ENCODE measurements around the gene YPEL2. TPM values are rescaled to one million over a fixed set of nuclear protein-coding genes. Genes with fewer than 3 reads are reported as not detected.

YPEL2 gene
- total RNA-seq, 5 donors from 2014 or later (not counting 1 experiment from before 2014, with no cell fraction given), result 29.7 to 58.5 (median 52.0) TPM

DNA sequence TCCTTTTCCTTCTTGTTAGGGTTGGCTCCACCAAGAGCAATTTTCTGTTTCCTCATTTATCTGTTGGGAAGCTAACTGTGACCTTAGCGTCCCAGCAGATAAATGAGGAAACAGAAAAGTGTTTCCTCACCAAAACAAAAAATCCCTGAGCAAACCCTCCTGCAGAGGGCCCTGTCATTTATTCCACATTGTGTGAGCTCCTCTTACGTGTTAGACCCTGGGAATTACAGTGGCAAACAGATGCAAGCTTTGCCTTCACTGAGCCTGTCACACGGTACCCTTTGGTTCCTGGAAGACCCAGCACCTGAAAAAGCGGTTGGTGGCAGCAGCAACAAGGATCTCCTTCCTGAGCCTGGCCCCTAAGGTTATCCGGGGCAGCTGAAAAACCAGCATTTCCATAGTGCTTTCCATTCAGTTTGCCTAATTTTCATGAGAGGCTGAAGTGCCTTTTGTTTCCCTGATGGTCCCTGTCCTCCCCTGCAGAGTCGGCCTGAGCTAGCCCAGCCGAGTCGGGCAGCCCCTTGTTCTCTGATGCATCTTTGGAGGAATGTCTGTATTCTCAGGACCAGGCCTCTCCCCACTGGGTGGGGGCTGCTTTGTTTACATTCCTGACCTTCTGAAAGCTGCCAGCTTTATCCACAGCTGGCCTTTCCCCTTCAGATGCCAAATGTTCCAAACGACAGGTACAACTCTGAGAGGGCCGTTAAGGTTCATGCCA lies 34.7 kb downstream of the YPEL2 start:
- whole genome bisulfite sequencing (ENCODE audit: insufficient coverage), result 73% methylated on average over 5 of the region's 10 CpGs
- DNase-seq (no peak), ATAC-seq (replicated peaks in 1 of 4) (no peak)
- Histone ChIP-seq H3K4me1 (ENCODE audit: control insufficient read depth in 1 of 2, extremely low read depth in 1 of 2, insufficient read depth in 2 of 2, low read length in 2 of 2) (peaks cover 42 to 73% of the 10 kb centered on the region in 2 experiments), H3K27me3 (replicated peaks in 1 of 2; ENCODE audit: control insufficient read depth in 2 of 2, extremely low read depth in 1 of 2, insufficient read depth in 2 of 2, low read length in 1 of 2) (no peaks in the 10 kb centered on the region), H3K36me3 (ENCODE audit: control insufficient read depth in 2 of 2, extremely low read depth in 1 of 2, insufficient read depth in 1 of 2, low read length in 1 of 2) (peaks cover 0 to 3% of the 10 kb centered on the region in 2 donors), H3K4me3 (ENCODE audit: control insufficient read depth in 1 of 2, extremely low read depth in 1 of 2, low read length in 1 of 2) (peak overlapping the region in 1 of 2 donors; percentile 0), H3K9me3 (no peaks in the 10 kb centered on the region), H3K27ac (ENCODE audit: low read length) (peak overlapping the region; percentile 80)
- POLR2A ChIA-PET, result no interaction called here
- H3K4me3 Mint-ChIP-seq, result peak overlapping the region in 2 of 3 donors; percentile 6 to 63
- H3K27ac Mint-ChIP-seq, result peak overlapping the region; percentile 95 to 97
- peaks cover 77 to 87% (median 85%) of the 10 kb centered on the region in 3 donors for H3K4me1 Mint-ChIP-seq
- no peaks in the 10 kb centered on the region for H3K9me3 Mint-ChIP-seq
- CTCF ChIA-PET, result interaction anchor here in 1 of 2 donors (0.6 to 1.3 kb wide), 5 partner anchors 17 to 916 kb away, joined by 3 to 6 read pairs (median 3); no protein-coding TSS in a partner anchor
- H3K27me3 Mint-ChIP-seq, result no peaks in the 10 kb centered on the region
- H3K36me3 Mint-ChIP-seq, result peaks cover 12% of the 10 kb centered on the region

- H3K9me3 ChIP-seq, result no peaks in the 10 kb centered on the region
- ChIA-PET CTCF (interaction anchor here in 1 of 2 donors (0.6 kb wide), 1 partner anchor 18 kb away, joined by 3 read pairs; no protein-coding TSS in a partner anchor), POLR2A (no interaction called here)
- peaks cover 0 to 3% of the 10 kb centered on the region in 2 donors for H3K36me3 ChIP-seq (ENCODE audit: control insufficient read depth in 2 of 2, extremely low read depth in 1 of 2, insufficient read depth in 1 of 2, low read length in 1 of 2)
- H3K27ac Mint-ChIP-seq, result peak overlapping the region; percentile 95 to 97
- ATAC-seq (replicated peaks in 1 of 4), result no peak
- H3K4me3 ChIP-seq (ENCODE audit: control insufficient read depth in 1 of 2, extremely low read depth in 1 of 2, low read length in 1 of 2), result no peak overlapping the region
- H3K4me3 Mint-ChIP-seq, result peak overlapping the region in 1 of 3 donors; percentile 63
- H3K27me3 Mint-ChIP-seq, result no peaks in the 10 kb centered on the region
- peaks cover 77 to 87% (median 85%) of the 10 kb centered on the region in 3 donors for H3K4me1 Mint-ChIP-seq
- H3K9me3 Mint-ChIP-seq, result no peaks in the 10 kb centered on the region
- 20% methylated on average over 1 of the region's 8 CpGs for WGBS (ENCODE audit: insufficient coverage)
- H3K27me3 ChIP-seq (replicated peaks in 1 of 2; ENCODE audit: control insufficient read depth in 2 of 2, extremely low read depth in 1 of 2, insufficient read depth in 2 of 2, low read length in 1 of 2), result no peaks in the 10 kb centered on the region
- peak in 1 of 35 experiments; percentile 20 for DNase-seq
- peaks cover 38 to 72% of the 10 kb centered on the region in 2 experiments for H3K4me1 ChIP-seq (ENCODE audit: control insufficient read depth in 1 of 2, extremely low read depth in 1 of 2, insufficient read depth in 2 of 2, low read length in 2 of 2)
- H3K27ac ChIP-seq (ENCODE audit: low read length), result peak overlapping the region; percentile 80
- peaks cover 12% of the 10 kb centered on the region for H3K36me3 Mint-ChIP-seq
Observed at GRCh38 chr17:59366773-59367656, 35.6 kb downstream of the YPEL2 start.

DNA sequence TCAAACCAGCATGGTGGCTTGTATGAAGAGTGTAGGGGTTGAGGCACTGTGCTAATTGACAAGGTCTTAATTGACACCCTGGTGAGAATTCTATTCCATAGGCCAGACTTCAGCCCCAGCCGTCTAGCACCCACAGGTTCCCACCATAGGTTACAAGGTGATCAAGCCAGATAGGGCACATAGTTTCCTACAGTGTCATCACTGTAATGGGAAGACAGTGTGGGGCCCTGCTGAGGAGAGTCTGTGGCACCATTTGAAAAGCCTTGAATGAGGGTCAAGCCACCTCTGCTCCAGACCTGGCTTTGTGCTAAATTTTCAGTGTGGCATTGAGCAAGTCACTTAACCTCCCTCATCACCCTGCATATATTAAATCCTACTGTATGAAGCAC lies 36.2 kb downstream of the YPEL2 start:
- peaks cover 36 to 72% of the 10 kb centered on the region in 2 experiments for H3K4me1 ChIP-seq (ENCODE audit: control insufficient read depth in 1 of 2, extremely low read depth in 1 of 2, insufficient read depth in 2 of 2, low read length in 2 of 2)
- peak overlapping the region; percentile 95 to 97 for H3K27ac Mint-ChIP-seq
- no CpG with 5 or more reads among the region's 1 CpG for WGBS (ENCODE audit: insufficient coverage)

DNA sequence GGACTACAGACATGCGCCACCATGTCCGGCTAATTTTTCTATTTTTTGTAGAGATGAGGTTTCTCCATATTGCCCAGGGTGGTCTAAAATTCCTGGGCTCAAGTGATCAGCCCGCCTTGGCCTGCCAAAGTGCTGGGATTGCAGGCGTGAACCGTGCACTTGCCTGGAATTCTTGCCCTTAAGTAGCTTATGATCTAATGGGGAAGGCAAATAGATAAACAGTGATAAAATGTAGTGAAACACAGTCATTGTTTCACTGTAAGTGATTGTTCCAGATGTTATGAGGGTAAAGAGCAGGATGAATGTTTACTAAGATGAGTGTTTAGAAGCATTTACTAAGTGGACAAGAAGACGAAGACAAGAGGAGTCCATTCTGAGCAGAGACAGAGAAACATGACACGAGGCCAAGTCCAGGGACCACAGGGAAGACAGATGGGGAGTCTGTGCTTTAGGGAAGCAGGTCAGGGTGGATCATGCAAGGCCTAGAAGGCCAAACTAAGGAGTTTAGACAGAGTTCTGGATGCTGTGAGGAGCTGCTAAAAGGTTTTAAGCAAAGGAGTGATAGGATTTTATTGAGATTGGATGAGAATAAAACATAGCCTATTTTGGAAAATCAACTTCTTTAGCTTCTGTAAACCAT lies 36.9 kb downstream of the YPEL2 start:
- H3K36me3 Mint-ChIP-seq, result peaks cover 12% of the 10 kb centered on the region
- ChIA-PET POLR2A (no interaction called here), CTCF (interaction anchor here in 1 of 2 donors (2.0 kb wide), 1 partner anchor 32 kb away, joined by 5 read pairs; no protein-coding TSS in a partner anchor)
- Histone ChIP-seq H3K4me3 (ENCODE audit: control insufficient read depth in 1 of 2, extremely low read depth in 1 of 2, low read length in 1 of 2) (no peak overlapping the region), H3K27ac (ENCODE audit: low read length) (no peak overlapping the region), H3K9me3 (no peaks in the 10 kb centered on the region), H3K4me1 (ENCODE audit: control insufficient read depth in 1 of 2, extremely low read depth in 1 of 2, insufficient read depth in 2 of 2, low read length in 2 of 2) (peaks cover 32 to 72% of the 10 kb centered on the region in 2 experiments), H3K36me3 (ENCODE audit: control insufficient read depth in 2 of 2, extremely low read depth in 1 of 2, insufficient read depth in 1 of 2, low read length in 1 of 2) (peaks cover 0 to 3% of the 10 kb centered on the region in 2 donors), H3K27me3 (replicated peaks in 1 of 2; ENCODE audit: control insufficient read depth in 2 of 2, extremely low read depth in 1 of 2, insufficient read depth in 2 of 2, low read length in 1 of 2) (no peaks in the 10 kb centered on the region)
- H3K4me3 Mint-ChIP-seq, result no peak overlapping the region
- peak overlapping the region in 1 of 2 donors; percentile 97 for H3K27ac Mint-ChIP-seq
- no peak for DNase-seq
- peaks cover 79 to 90% (median 88%) of the 10 kb centered on the region in 3 donors for H3K4me1 Mint-ChIP-seq
- ATAC-seq (replicated peaks in 1 of 4), result no peak
- H3K27me3 Mint-ChIP-seq, result no peaks in the 10 kb centered on the region
- WGBS (ENCODE audit: insufficient coverage), result 98% methylated on average over 5 of the region's 7 CpGs
- H3K9me3 Mint-ChIP-seq, result no peaks in the 10 kb centered on the region

More for the DNA sequence above, 36.2 kb downstream of the YPEL2 start:
- peaks cover 0 to 3% of the 10 kb centered on the region in 2 donors for H3K36me3 ChIP-seq (ENCODE audit: control insufficient read depth in 2 of 2, extremely low read depth in 1 of 2, insufficient read depth in 1 of 2, low read length in 1 of 2)
- no peaks in the 10 kb centered on the region for H3K27me3 ChIP-seq (replicated peaks in 1 of 2; ENCODE audit: control insufficient read depth in 2 of 2, extremely low read depth in 1 of 2, insufficient read depth in 2 of 2, low read length in 1 of 2)
- no peaks in the 10 kb centered on the region for H3K9me3 ChIP-seq
- ATAC-seq (replicated peaks in 1 of 4) (no peak), DNase-seq (no peak)
- peaks cover 77 to 87% (median 85%) of the 10 kb centered on the region in 3 donors for H3K4me1 Mint-ChIP-seq
- no peak overlapping the region for H3K4me3 ChIP-seq (ENCODE audit: control insufficient read depth in 1 of 2, extremely low read depth in 1 of 2, low read length in 1 of 2)
- ChIA-PET CTCF (no interaction called here), POLR2A (no interaction called here)
- H3K27me3 Mint-ChIP-seq, result no peaks in the 10 kb centered on the region
- peak overlapping the region in 1 of 3 donors; percentile 63 for H3K4me3 Mint-ChIP-seq
- H3K9me3 Mint-ChIP-seq, result no peaks in the 10 kb centered on the region
- peaks cover 12% of the 10 kb centered on the region for H3K36me3 Mint-ChIP-seq
- H3K27ac ChIP-seq (ENCODE audit: low read length), result no peak overlapping the region

DNA sequence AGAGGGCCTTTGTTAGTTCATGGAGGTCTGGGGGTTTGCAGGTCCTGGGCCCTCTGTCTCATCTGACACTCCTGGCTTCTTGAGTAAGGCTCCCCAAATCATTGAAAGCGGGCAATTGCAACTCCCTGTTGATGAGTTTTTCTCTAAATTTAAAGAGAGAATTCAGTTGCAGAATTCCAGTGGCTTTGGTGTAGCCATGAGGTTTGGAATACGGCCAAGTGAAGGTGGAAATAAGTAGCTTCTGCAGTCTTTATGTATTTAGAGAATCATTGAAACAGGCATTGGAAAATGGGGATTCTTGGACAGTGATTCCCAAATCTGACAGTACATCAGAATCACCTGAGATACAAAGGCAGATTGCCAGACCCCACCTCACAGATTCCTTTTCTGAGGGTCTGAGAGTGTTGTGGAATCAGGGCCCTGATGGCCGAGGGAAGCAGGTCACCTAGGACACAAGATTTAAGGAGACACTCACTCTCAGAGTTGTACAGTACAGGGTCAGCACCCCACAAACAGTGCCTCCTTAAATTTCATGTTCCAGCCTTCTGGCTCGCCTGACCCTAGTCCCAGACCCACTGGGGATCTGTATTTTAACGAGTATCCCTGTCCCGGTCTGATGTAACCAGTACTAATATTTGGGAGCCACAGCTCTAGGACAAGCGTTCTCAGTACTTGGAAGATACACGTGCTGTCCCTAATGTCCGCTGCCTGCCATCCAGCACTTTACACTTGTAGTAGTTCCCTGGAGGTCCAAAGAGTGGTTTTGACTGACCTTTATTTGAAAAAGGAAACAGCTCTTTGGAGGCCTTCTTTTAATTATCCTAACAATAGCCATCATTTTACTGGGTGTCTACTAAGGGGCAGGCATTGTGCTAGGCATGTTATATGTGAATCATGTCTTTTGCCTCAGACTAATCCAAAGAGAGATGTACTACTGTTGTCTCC lies 37.8 kb downstream of the YPEL2 start:
- Histone ChIP-seq H3K27ac (ENCODE audit: low read length) (no peak overlapping the region), H3K4me3 (ENCODE audit: control insufficient read depth in 1 of 2, extremely low read depth in 1 of 2, low read length in 1 of 2) (no peak overlapping the region), H3K36me3 (ENCODE audit: control insufficient read depth in 2 of 2, extremely low read depth in 1 of 2, insufficient read depth in 1 of 2, low read length in 1 of 2) (peaks cover 0 to 3% of the 10 kb centered on the region in 2 donors), H3K27me3 (replicated peaks in 1 of 2; ENCODE audit: control insufficient read depth in 2 of 2, extremely low read depth in 1 of 2, insufficient read depth in 2 of 2, low read length in 1 of 2) (no peaks in the 10 kb centered on the region), H3K4me1 (ENCODE audit: control insufficient read depth in 1 of 2, extremely low read depth in 1 of 2, insufficient read depth in 2 of 2, low read length in 2 of 2) (peaks cover 30 to 72% of the 10 kb centered on the region in 2 experiments), H3K9me3 (no peaks in the 10 kb centered on the region)
- WGBS (ENCODE audit: insufficient coverage), result 97% methylated on average over 8 of the region's 9 CpGs
- POLR2A ChIA-PET, result interaction anchor here in 1 of 2 donors (0.6 kb wide), 1 partner anchor 391 kb away, joined by 15 read pairs; no protein-coding TSS in a partner anchor
- ATAC-seq (replicated peaks in 1 of 4) (no peak), DNase-seq (no peak)
- Mint-ChIP-seq H3K9me3 (no peaks in the 10 kb centered on the region), H3K27ac (peak overlapping the region in 1 of 2 donors; percentile 8), H3K4me1 (peaks cover 79 to 90% (median 88%) of the 10 kb centered on the region in 3 donors), H3K27me3 (no peaks in the 10 kb centered on the region), H3K4me3 (no peak overlapping the region), H3K36me3 (peaks cover 8% of the 10 kb centered on the region)
- CTCF ChIA-PET, result interaction anchor here in 1 of 2 donors (2.0 kb wide), 1 partner anchor 33 kb away, joined by 5 read pairs; no protein-coding TSS in a partner anchor
